ENCODE data around the gene SIPA1L3.

Gene SIPA1L3

DNA sequence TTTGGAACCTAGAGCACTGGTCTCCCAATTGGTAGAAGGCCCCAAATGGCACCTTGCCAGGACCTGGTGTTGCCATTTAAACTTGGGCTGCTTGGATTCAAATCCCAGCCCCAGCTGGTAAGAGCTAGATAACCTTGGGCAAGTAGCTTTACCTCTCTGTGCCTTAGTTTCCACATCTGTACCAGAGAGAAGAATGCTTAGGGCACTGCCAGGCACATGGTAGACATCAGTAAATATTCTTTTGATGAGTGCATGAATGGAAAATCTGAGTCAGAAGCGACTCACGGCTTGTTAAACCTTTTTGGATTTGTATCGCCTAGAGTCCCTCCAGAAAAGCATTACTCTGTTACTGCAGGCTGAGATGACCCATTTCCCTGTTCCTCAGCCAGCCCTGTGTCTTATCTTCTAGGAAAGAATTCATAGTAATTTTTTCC, 90.9 kb downstream of the SIPA1L3 start:
- DNase-seq (ENCODE audit: low spot score) = peak; percentile 64

GRCh38 chr19:37998801-37999308, 91.8 kb downstream of the SIPA1L3 start:
- no peak for DNase-seq (ENCODE audit: low spot score)

DNA sequence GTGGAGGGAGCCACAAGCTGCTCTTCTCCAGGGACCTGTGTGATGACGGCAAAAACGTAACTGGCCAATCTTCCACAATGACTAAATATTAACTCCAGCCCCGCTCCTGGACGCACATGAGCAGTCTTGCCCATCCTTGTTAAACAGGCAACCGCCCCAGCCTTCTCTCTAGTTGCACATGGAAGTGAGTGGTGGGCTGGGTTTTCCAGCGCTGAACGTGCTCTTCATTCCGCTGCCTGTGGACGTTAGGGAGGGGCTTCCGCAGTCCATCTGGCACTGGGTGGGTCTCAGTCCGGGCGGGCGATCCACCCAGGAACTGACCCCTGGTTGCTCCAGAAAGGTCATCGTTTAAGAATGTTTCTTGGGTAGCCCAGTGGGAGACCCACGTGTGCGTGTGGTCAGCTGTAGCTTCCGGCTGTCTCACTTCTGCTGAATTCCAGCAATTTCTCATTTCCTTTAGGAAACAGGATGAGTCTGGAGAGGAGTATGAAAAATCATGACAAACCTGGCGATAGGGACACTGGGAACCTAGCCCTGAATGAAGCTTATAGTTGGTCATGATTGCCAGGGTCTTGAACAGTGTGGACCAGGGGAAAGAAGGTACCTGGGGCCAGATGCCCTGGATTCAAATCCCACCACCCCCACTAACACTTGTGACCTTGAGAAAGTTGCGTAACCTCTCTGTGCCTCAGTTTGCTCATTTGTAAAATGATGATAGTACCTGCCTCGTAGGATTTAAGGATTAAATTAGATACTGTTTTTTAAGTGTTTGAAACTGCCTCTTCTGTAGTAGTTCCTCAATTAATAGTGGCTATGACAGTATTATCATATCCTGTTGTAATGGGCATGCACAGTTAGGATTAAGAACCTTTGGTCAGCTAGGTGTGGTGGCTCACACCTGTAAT, 92.6 kb downstream of the SIPA1L3 start:
- DNase-seq (ENCODE audit: low spot score) = no peak

GRCh38 chr19:38001158-38001781, 94.3 kb downstream of the SIPA1L3 start:
- DNase-seq (ENCODE audit: low spot score) = no peak

- DNase-seq (ENCODE audit: low spot score) = peak; percentile 90
These were observed 96.6 kb downstream of the SIPA1L3 start for GRCh38 chr19:38003438-38004185.

DNA sequence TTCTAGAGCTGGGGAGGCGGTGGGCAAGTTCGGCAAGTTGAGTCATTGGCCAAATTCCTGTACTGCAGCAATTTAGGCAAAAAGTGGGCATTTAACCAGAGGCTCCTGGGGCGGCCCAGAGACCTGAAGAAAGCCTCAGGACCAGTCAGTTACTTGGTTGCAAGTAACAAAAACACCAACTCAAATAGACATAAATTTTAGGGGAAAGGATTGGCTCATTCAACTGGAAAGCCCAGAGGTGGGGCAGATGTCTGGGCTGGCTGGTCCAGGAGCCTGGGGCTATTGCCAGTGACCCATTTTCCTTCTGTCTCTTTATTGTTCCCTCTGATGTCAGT, 97.1 kb downstream of the SIPA1L3 start:
- DNase-seq (ENCODE audit: low spot score) = no peak

DNA sequence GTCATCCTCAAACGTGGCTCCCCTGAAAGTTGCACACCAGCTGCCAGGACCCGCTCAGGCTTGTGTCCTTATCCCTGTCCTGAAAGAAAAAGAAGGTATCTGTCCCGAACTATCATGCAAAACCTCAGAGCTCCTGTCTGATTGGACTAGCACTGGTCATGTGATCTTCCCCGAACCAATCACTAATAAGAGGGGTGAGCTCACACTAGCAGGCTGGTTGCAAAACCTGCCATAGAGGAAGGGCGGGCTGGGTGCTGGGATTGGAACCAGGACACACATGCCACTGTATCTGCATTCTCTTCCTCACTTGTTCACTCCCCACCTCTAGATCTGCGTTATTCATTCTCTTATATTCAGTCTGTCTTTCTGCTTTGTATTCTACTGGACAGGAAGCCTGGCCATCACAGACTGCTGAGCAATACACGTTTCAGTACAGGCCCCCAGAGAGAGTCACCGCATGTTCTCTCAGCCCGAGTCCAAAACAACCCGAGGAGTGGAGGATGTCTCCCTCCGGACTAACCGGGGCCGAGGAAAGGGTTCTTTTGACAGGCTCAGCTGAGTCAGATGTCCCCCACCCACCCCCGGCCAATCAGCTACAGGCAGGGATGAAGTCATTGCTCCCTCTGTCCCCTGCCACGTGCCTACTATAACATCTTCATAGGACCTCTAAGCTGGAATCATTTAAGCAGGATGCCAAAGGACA, 97.7 kb downstream of the SIPA1L3 start:
- DNase-seq (ENCODE audit: low spot score) = peak; percentile 98

DNA sequence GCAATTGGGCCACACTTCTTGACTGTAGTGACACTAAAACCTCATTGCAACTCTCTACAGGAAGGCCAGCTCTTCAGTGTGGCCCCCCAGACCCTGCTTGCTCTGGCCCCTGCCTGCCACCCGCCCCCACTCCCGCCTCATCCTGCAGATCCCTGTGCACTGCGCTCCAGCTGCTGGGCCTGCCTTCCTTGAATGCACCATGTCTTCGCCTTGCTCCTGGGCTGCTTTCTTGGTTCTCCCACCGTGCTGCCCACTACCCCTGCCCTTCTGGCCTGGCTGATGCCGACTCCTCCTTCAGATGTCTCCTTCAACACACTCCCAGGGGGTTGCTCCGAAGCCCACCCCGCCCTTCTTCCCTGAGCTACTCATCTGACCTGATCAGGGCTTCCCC, 98.2 kb downstream of the SIPA1L3 start:
- no peak for DNase-seq (ENCODE audit: low spot score)

- no peak for DNase-seq (ENCODE audit: low spot score)
These were observed 99.5 kb downstream of the SIPA1L3 start for GRCh38 chr19:38006361-38007045.

GRCh38 chr19:38009650-38010242, 102.7 kb downstream of the SIPA1L3 start:
- no peak for DNase-seq (ENCODE audit: low spot score)

DNA sequence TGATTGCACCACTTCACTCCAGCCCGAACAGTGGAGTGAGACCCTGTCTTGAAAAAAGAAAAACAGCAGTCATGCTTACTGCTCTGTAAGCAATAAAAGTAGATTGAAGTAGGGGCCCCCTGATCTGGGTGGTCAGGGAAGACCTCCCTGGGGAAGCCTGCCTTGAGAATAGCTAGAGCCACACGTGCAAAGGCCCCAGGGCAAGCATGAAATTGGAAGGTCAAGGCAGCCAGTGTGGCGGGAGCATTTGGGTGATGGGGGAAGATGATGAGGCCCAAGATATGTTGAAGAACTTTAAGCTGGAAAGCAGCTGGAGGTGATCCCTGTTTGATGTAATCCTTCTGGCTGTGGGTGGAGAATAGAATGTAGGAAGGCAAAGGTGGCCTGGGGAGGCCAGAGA, 104.4 kb downstream of the SIPA1L3 start:
- no peak for DNase-seq (ENCODE audit: low spot score)

GRCh38 chr19:38012290-38012689, 105.3 kb downstream of the SIPA1L3 start:
- DNase-seq (ENCODE audit: low spot score) = no peak

DNA sequence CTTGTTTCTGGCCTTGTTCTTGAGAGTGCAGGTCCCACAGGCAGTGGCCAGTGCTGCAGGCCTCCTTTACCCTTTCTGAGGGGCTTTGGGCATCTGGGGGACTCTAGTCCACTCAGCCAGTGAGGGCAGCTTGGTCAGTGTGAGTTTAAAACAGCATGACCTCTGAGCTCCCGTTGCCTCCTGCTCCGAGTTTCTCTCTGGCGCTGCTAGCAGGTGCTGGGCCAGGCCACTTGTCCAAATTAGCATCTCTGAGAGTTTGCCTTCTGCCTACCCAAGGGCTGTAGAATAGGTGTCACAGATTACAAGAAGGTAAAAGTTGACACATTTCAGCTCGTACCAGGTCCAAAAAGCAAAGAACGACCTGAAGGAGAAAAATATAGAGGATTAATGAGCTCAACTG, 105.9 kb downstream of the SIPA1L3 start:
- DNase-seq (ENCODE audit: low spot score) = no peak

- no peak for DNase-seq (ENCODE audit: low spot score)
These were observed 107.0 kb downstream of the SIPA1L3 start for GRCh38 chr19:38013913-38014580.

DNA sequence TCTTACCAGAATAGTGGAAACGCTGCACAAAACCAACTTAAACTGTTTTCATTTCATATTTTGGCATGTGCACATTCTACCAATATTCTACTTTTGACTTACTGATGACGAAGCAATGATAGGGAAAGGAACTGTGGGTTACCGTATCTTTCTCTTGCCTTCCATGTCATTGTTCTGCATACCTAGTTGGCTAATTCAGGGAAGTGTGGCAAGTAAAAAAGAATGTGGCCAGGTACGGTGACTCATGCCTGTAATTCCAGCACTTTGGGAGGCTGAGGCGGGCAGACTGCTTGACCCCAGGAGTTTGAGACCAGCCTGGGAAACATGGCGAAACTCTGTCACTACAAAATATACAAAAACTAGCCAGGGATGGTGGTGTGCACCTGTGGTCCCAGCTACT, 108.2 kb downstream of the SIPA1L3 start:
- DNase-seq (ENCODE audit: low spot score) = peak; percentile 34

- DNase-seq (ENCODE audit: low spot score) = no peak
These were observed 108.8 kb downstream of the SIPA1L3 start for GRCh38 chr19:38015761-38016160.

DNA sequence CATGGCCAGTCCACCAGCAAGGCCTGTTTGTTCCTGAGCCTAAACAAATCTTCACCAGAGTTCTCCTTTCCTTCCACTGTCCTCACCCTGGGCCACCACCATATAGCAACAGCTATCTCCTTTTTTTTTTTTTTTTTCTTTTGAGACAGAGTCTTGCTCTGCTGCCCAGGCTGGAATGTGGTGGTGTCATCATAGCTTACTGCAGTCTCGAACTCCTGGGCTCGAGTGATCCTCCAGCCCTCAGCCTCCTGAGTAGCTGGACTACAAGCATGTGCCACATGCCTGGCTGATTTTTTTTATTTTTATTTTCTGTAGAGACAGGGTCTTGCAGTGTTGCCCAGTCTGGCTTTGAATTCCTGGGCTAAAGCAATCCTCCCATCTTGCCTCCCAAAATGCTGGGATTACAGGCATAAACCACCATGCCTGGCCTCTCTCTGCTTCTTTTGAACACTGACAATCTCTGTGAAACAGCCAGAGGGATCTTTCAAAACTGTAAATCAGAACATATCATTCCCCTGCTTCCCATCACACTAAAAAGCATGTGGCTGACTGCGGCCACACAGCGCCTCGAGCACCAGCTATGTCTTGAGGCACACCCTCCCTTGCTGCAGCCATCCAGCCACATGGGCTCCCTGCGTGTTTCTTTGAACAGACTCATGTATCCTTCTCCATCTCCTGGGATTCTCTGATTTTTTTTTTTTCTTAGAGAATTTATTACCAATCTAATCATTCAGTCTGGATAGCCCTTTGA, 110.6 kb downstream of the SIPA1L3 start:
- DNase-seq (ENCODE audit: low spot score) = no peak

DNA sequence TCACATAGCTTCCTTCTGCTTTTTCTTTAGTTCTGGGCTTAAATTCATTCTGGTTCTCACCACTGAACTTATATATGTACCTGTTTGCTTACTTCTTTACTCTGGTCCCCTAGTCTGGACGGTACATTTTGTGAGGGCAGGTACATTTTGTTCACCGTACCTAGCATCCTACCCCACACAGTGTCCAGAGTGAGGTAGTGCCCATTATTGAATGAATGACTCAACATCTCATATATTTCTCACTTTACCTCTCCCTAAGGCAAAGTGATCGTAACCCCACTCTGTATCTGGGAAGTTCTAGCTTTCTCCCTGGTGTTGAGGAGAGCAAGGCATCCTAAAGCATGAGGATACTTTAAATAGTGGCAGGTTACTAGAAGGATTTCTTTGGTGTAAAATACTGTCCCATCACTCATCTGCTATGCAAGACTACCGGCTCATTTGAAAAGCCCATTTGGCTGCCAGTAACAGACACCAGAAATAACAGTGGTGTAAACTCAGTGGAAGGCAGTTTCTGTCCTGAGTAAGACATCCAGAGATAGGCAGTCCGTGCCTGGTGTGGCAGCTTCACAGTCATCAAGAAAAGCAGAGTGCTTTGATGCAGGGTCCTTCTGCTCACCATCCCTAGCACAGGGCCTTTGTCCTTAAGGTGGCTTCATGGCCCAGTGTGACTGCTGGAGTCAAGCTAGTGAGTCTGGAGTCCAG, 111.8 kb downstream of the SIPA1L3 start:
- no peak for DNase-seq (ENCODE audit: low spot score)

DNA sequence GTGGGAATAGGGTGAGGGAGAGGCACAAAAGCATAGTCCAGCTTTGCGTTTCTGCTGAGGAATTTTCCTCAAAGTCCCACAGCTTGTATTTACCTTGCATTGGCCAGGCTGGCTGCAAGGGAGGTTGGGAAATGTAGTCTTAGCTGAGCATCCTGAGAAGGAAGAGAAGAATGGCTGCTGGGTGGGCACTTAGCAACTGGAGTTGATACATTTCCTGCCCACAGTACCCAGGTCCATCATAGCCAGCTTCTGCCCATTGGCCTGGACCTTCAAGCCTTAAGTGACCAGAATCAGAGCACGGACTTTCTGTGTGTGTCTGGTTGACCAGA, 112.4 kb downstream of the SIPA1L3 start:
- no peak for DNase-seq (ENCODE audit: low spot score)
